HG03439 (cell line): ENCODE data around the gene SLC6A2.

ENCODE experiments used
- ATAC-seq: cut with Tn5 transposase; IDR thresholded peaks from one replicate; pipeline ENCODE4 v1.9.1; 2021; ENCODE audit warnings: mild to moderate bottlenecking, moderate library complexity; ENCODE audit not compliant: unreplicated experiment

SLC6A2 gene

GRCh38 chr16:55668340-55669281, 12.8 kb downstream of the SLC6A2 start:
- ATAC-seq = no peak

GRCh38 chr16:55671206-55671973, 15.6 kb downstream of the SLC6A2 start:
- ATAC-seq = no peak

GRCh38 chr16:55671974-55672280, 16.1 kb downstream of the SLC6A2 start:
- no peak for ATAC-seq

- no peak for ATAC-seq
These were observed 16.7 kb downstream of the SLC6A2 start for GRCh38 chr16:55672471-55672870.

- no peak for ATAC-seq
These were observed 22.5 kb downstream of the SLC6A2 start for GRCh38 chr16:55678161-55678821.

GRCh38 chr16:55682086-55682485, 26.3 kb downstream of the SLC6A2 start:
- ATAC-seq = no peak

GRCh38 chr16:55685973-55686372, 30.2 kb downstream of the SLC6A2 start:
- ATAC-seq = no peak

GRCh38 chr16:55686671-55687070, 30.9 kb downstream of the SLC6A2 start:
- no peak for ATAC-seq

- no peak for ATAC-seq
These were observed 32.0 kb downstream of the SLC6A2 start for GRCh38 chr16:55687802-55688201.

GRCh38 chr16:55690841-55691240, 35.1 kb downstream of the SLC6A2 start:
- no peak for ATAC-seq

- ATAC-seq = no peak
These were observed 36.0 kb downstream of the SLC6A2 start for GRCh38 chr16:55691771-55692170.

GRCh38 chr16:55695595-55695994, 39.8 kb downstream of the SLC6A2 start:
- ATAC-seq = no peak

- no peak for ATAC-seq
These were observed 42.1 kb downstream of the SLC6A2 start for GRCh38 chr16:55697867-55698266.

- ATAC-seq = no peak
These were observed 42.5 kb downstream of the SLC6A2 start for GRCh38 chr16:55698331-55698730.

GRCh38 chr16:55698946-55699345, 43.2 kb downstream of the SLC6A2 start:
- ATAC-seq = no peak

GRCh38 chr16:55699616-55700015, 43.8 kb downstream of the SLC6A2 start:
- no peak for ATAC-seq

- no peak for ATAC-seq
These were observed 44.3 kb downstream of the SLC6A2 start for GRCh38 chr16:55700067-55700466.

- ATAC-seq = no peak
These were observed 45.2 kb downstream of the SLC6A2 start for GRCh38 chr16:55700961-55701360.

- peak; percentile 67 for ATAC-seq
These were observed 45.9 kb downstream of the SLC6A2 start for GRCh38 chr16:55701442-55702319.
